Measurements from ENCODE around the gene FOXP2.

Gene FOXP2

DNA sequence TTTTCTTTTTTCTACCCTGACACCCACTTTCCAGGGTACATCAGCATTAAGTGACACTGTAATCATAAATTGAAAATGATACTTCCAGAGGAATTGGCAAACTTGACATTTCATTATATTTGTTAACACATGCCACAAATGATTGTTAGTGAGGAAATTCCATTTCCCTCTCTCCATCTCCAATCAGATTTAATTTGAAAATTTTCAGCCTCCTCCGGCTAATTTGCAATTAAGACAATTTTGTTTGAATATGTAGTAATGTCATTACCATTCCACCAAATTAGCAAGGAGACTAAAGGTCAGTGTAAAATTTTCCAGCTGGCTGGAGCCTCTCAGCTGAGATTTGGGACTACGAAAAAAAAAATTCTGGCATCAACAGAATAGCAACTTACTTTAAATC is 242.7 kb downstream of the FOXP2 start:
- H3K27me3 Mint-ChIP-seq, result peaks cover 2% of the 10 kb centered on the region
- DNase-seq, result no peak
- H3K4me3 Mint-ChIP-seq, result no peak overlapping the region
- H3K9me3 Mint-ChIP-seq, result no peaks in the 10 kb centered on the region
- H3K4me1 Mint-ChIP-seq (ENCODE audit: low read depth), result peaks cover 4% of the 10 kb centered on the region
- no peaks in the 10 kb centered on the region for H3K36me3 Mint-ChIP-seq (ENCODE audit: low read depth)
- H3K27ac Mint-ChIP-seq, result no peak overlapping the region

- DNase-seq, result no peak
- Mint-ChIP-seq H3K27me3 (peaks cover 1% of the 10 kb centered on the region), H3K27ac (no peak overlapping the region), H3K9me3 (no peaks in the 10 kb centered on the region), H3K4me3 (no peak overlapping the region), H3K4me1 (ENCODE audit: low read depth) (peaks cover 4% of the 10 kb centered on the region), H3K36me3 (ENCODE audit: low read depth) (no peaks in the 10 kb centered on the region)
Observed at GRCh38 chr7:114658216-114658615, 243.6 kb downstream of the FOXP2 start.

GRCh38 chr7:114659409-114660125 is 245.0 kb downstream of the FOXP2 start:
- H3K4me1 Mint-ChIP-seq (ENCODE audit: low read depth), result peaks cover 4% of the 10 kb centered on the region
- no peaks in the 10 kb centered on the region for H3K9me3 Mint-ChIP-seq
- H3K36me3 Mint-ChIP-seq (ENCODE audit: low read depth), result no peaks in the 10 kb centered on the region
- no peaks in the 10 kb centered on the region for H3K27me3 Mint-ChIP-seq
- no peak overlapping the region for H3K27ac Mint-ChIP-seq
- no peak overlapping the region for H3K4me3 Mint-ChIP-seq
- DNase-seq, result no peak

- no peaks in the 10 kb centered on the region for H3K9me3 Mint-ChIP-seq
- H3K27ac Mint-ChIP-seq, result no peak overlapping the region
- H3K27me3 Mint-ChIP-seq, result no peaks in the 10 kb centered on the region
- no peak for DNase-seq
- H3K36me3 Mint-ChIP-seq (ENCODE audit: low read depth), result no peaks in the 10 kb centered on the region
- H3K4me3 Mint-ChIP-seq, result no peak overlapping the region
- H3K4me1 Mint-ChIP-seq (ENCODE audit: low read depth), result peaks cover 4% of the 10 kb centered on the region
Observed at GRCh38 chr7:114660126-114660486, 245.5 kb downstream of the FOXP2 start.

DNA sequence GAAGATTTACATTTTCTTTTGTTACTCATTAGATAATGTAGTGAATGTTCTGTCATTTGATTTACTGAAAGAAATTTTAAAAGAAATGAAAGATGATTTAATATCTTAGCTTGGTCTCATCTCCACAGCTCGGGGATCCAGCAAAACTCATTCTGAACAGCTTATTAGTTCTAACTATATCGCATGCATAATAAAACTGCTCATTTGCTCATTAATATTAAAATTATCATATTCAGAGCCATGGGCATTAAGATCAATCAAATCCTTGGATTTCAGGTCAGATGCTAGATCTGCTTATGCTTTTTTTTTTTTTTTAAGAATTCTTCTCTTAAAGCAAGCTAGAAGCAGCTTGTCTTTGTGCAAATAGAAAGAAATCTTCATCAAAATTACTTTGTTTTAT is 246.1 kb downstream of the FOXP2 start:
- Mint-ChIP-seq H3K36me3 (ENCODE audit: low read depth) (no peaks in the 10 kb centered on the region), H3K27me3 (no peaks in the 10 kb centered on the region), H3K4me3 (no peak overlapping the region), H3K9me3 (no peaks in the 10 kb centered on the region), H3K27ac (no peak overlapping the region), H3K4me1 (ENCODE audit: low read depth) (peaks cover 4% of the 10 kb centered on the region)
- no peak for DNase-seq

DNA sequence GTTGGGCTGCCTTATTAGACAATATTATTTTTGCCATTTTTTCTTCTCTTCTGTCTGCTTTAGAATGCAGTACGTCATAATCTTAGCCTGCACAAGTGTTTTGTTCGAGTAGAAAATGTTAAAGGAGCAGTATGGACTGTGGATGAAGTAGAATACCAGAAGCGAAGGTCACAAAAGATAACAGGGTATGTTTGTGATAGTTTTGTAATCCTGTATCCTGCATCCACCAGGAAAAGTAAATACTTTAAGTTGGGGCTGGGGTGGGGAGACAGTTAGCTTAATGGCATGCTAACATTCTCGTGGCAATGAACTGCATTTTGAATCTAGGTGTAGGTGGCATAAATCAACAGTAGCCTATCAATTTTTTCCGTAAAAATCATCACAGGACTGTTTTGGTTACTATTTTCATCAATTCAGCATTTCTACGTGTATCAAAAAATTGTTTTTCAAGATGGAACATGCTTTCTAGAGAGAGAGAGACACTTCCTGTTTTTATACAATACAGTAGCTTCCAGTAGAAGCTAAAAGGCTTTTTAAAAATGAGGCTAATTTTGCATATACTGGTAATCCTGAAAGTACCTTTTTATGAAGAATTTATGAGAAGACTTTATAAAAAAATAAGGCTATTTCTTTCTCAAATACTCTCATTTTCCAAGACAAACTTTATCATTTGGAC is 247.5 kb downstream of the FOXP2 start:
- Mint-ChIP-seq H3K36me3 (ENCODE audit: low read depth) (no peaks in the 10 kb centered on the region), H3K4me1 (ENCODE audit: low read depth) (peaks cover 4% of the 10 kb centered on the region), H3K27me3 (no peaks in the 10 kb centered on the region), H3K4me3 (no peak overlapping the region), H3K27ac (no peak overlapping the region), H3K9me3 (no peaks in the 10 kb centered on the region)
- DNase-seq, result no peak

DNA sequence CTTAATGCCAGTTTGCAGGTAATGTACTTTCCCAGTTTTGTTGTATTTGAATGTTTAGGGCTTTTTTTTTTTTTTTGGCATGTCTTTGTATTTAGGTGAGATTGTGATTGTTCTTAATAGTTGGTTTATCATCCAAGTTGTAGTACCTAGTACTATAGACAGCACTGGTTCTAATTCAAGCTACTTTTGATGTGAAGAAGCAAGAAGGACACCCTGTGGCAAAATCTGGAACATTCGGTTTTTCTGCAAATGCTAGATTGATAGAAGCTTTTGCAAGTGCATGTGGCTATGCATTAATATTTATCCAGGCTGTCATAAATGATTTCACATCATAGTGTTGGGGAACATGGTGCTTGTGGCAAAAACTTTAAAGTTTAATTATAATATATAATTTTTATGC is 248.9 kb downstream of the FOXP2 start:
- Mint-ChIP-seq H3K4me3 (no peak overlapping the region), H3K27me3 (no peaks in the 10 kb centered on the region), H3K9me3 (no peaks in the 10 kb centered on the region), H3K36me3 (ENCODE audit: low read depth) (no peaks in the 10 kb centered on the region), H3K27ac (no peak overlapping the region), H3K4me1 (ENCODE audit: low read depth) (peaks cover 4% of the 10 kb centered on the region)
- DNase-seq, result no peak

DNA sequence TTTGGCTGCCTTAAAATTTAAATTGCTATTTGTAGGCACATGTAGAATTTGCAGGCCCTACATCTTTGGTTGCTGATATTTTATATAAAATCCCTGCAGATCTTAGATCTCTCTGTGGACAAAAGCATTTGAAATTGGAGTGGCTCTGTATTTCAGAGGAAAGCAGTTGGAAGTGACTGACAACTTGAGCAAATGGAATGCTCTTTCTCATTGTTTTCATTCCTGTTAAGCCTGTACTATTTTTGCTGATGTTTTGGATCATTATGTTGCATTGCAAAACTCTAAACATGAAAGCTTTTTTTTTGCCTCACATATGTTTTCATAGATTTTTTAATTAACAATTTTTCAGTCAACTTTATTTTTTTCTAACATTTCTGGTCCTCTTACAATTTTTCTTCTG is 256.1 kb downstream of the FOXP2 start:
- H3K4me3 Mint-ChIP-seq, result no peak overlapping the region
- no peaks in the 10 kb centered on the region for H3K9me3 Mint-ChIP-seq
- no peaks in the 10 kb centered on the region for H3K4me1 Mint-ChIP-seq (ENCODE audit: low read depth)
- H3K36me3 Mint-ChIP-seq (ENCODE audit: low read depth), result no peaks in the 10 kb centered on the region
- peaks cover 2% of the 10 kb centered on the region for H3K27me3 Mint-ChIP-seq
- no peak overlapping the region for H3K27ac Mint-ChIP-seq
- DNase-seq, result no peak

- Mint-ChIP-seq H3K4me1 (ENCODE audit: low read depth) (no peaks in the 10 kb centered on the region), H3K27ac (no peak overlapping the region), H3K4me3 (no peak overlapping the region), H3K36me3 (ENCODE audit: low read depth) (no peaks in the 10 kb centered on the region), H3K27me3 (peaks cover 2% of the 10 kb centered on the region), H3K9me3 (no peaks in the 10 kb centered on the region)
- no peak for DNase-seq
Observed at GRCh38 chr7:114671563-114672123, 257.0 kb downstream of the FOXP2 start.

DNA sequence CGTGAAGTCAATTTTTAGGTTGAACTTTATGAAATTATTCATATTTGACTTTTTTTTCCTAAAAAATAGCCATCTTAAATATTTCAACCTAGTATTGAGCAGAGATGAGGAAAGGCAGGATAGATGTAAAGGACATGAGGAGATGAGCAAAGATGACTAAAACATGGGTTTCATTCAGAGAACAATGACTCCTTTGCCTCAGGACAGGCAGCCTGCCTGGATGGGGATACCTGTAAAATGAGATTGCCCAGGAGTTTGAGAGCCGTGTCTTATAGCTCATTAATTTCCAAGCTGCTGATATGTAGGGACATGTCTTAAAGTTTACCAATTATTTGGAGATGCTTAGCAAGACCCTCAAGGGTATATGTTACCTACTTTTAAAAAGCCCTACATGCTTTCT is 263.5 kb downstream of the FOXP2 start:
- H3K4me3 Mint-ChIP-seq, result no peak overlapping the region
- H3K27ac Mint-ChIP-seq, result no peak overlapping the region
- no peaks in the 10 kb centered on the region for H3K36me3 Mint-ChIP-seq (ENCODE audit: low read depth)
- H3K9me3 Mint-ChIP-seq, result no peaks in the 10 kb centered on the region
- no peak for DNase-seq
- H3K4me1 Mint-ChIP-seq (ENCODE audit: low read depth), result no peaks in the 10 kb centered on the region
- peaks cover 3% of the 10 kb centered on the region for H3K27me3 Mint-ChIP-seq

- Mint-ChIP-seq H3K9me3 (no peaks in the 10 kb centered on the region), H3K4me1 (ENCODE audit: low read depth) (no peaks in the 10 kb centered on the region), H3K36me3 (ENCODE audit: low read depth) (no peaks in the 10 kb centered on the region), H3K4me3 (no peak overlapping the region), H3K27me3 (peaks cover 4% of the 10 kb centered on the region), H3K27ac (no peak overlapping the region)
- DNase-seq, result no peak
Observed at GRCh38 chr7:114687238-114687637, 272.6 kb downstream of the FOXP2 start.

- peaks cover 7% of the 10 kb centered on the region for H3K27me3 Mint-ChIP-seq
- no peaks in the 10 kb centered on the region for H3K9me3 Mint-ChIP-seq
- H3K27ac Mint-ChIP-seq, result no peak overlapping the region
- H3K4me1 Mint-ChIP-seq (ENCODE audit: low read depth), result no peaks in the 10 kb centered on the region
- H3K4me3 Mint-ChIP-seq, result no peak overlapping the region
- no peaks in the 10 kb centered on the region for H3K36me3 Mint-ChIP-seq (ENCODE audit: low read depth)
- DNase-seq, result no peak
Observed at GRCh38 chr7:114688443-114689055, 273.9 kb downstream of the FOXP2 start.

DNA sequence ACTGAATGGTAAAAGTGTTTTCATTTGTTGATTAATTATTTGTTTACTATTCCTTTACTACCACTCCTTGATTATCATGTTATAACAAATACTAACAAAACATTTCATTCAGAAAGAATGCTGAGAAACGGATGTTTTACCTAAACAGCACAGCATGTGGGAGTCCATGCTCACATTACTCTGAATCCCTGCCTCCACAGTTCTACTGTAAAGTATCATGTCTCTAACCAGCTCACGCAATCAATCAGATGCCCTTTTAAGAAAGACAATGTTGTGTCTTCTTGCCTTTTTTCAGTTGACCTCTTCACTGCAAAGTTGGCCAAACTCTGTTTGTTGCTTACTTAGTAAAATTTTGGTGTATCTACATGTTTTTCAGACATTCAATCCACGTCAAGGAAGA is 274.8 kb downstream of the FOXP2 start:
- no peak for DNase-seq
- Mint-ChIP-seq H3K4me1 (ENCODE audit: low read depth) (no peaks in the 10 kb centered on the region), H3K4me3 (no peak overlapping the region), H3K27ac (no peak overlapping the region), H3K27me3 (peaks cover 12% of the 10 kb centered on the region), H3K36me3 (ENCODE audit: low read depth) (no peaks in the 10 kb centered on the region), H3K9me3 (no peaks in the 10 kb centered on the region)

- H3K9me3 Mint-ChIP-seq, result no peaks in the 10 kb centered on the region
- no peaks in the 10 kb centered on the region for H3K4me1 Mint-ChIP-seq (ENCODE audit: low read depth)
- H3K36me3 Mint-ChIP-seq (ENCODE audit: low read depth), result no peaks in the 10 kb centered on the region
- no peak overlapping the region for H3K27ac Mint-ChIP-seq
- no peak for DNase-seq
- H3K4me3 Mint-ChIP-seq, result no peak overlapping the region
- H3K27me3 Mint-ChIP-seq, result peaks cover 27% of the 10 kb centered on the region
Observed at GRCh38 chr7:114691605-114692004, 277.0 kb downstream of the FOXP2 start.

DNA sequence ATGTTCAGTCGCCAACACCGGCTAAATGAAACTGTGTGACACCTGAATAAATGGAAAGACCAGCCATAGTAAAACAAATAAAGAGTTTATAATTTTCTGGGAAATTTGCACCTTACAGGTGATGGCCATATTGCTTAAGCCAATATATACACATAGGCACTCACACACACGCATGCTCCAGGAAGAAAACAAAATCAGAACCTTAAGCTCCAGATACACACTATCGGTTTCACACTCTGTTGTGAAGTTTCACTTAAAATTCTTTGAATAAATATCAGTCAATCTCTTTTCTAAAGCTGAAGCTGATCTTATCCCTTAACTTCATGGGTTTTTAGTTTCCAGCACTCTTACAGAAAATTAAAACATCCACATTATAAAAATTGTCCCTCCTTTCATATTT is 280.6 kb downstream of the FOXP2 start:
- no peaks in the 10 kb centered on the region for H3K9me3 Mint-ChIP-seq
- no peak overlapping the region for H3K4me3 Mint-ChIP-seq
- H3K36me3 Mint-ChIP-seq (ENCODE audit: low read depth), result no peaks in the 10 kb centered on the region
- no peak for DNase-seq
- no peak overlapping the region for H3K27ac Mint-ChIP-seq
- peaks cover 36% of the 10 kb centered on the region for H3K27me3 Mint-ChIP-seq
- peaks cover 3% of the 10 kb centered on the region for H3K4me1 Mint-ChIP-seq (ENCODE audit: low read depth)
